ENCODE results near the gene ASTN2. TPM values are rescaled to one million over a fixed set of nuclear protein-coding genes. Genes with fewer than 3 reads are reported as not detected.

ASTN2 gene
- total RNA-seq, 1 donor from 2014 or later, result 13.6 TPM

DNA sequence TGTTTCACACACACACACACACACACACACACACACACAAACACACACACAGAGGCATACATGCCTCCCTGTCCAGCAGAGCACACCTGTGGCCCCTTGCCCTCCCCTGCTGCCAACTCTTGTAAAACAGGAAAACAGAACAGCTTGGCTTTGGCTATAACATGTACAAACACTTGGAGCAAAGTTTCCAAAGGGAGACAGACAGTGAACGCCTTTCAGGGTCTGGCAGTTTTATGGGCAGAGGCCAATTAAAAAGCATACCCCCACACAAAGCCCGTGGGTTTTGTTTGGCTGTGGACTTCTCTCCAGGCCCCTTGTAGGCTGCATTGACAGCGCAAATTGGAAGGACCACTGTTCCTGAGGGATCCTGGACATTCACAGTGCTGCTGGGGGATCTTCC lies 995.7 kb downstream of the ASTN2 start:
- DNase-seq (ENCODE audit: low read depth) (no peak), FAIRE-seq (no peak)
- Histone ChIP-seq H4K20me1 (ENCODE audit: insufficient read depth, low read length) (no peaks in the 10 kb centered on the region), H3K36me3 (ENCODE audit: insufficient read depth, low read length) (no peaks in the 10 kb centered on the region), H2AFZ (ENCODE audit: low read depth, low read length) (no peak overlapping the region), H3K4me2 (ENCODE audit: low read length) (no peak overlapping the region), H3K27ac (ENCODE audit: low read depth, low read length) (no peak overlapping the region), H3K4me3 (ENCODE audit: insufficient read depth, low read depth, low read length) (no peak overlapping the region), H3K9ac (ENCODE audit: low read length) (no peak overlapping the region), H3K4me1 (ENCODE audit: insufficient read depth, low read length) (no peaks in the 10 kb centered on the region), H3K27me3 (ENCODE audit: insufficient read depth, low read length) (no peaks in the 10 kb centered on the region), H3K79me2 (ENCODE audit: insufficient read depth, low read length) (no peaks in the 10 kb centered on the region), H3K9me3 (ENCODE audit: insufficient read depth, low read depth, low read length) (no peaks in the 10 kb centered on the region)
- Mint-ChIP-seq H3K4me1 (ENCODE audit: low read depth, unreplicated experiment) (peaks cover 9% of the 10 kb centered on the region), H3K9me3 (ENCODE audit: unreplicated experiment) (no peaks in the 10 kb centered on the region), H3K36me3 (ENCODE audit: low read depth, unreplicated experiment) (peaks cover 15% of the 10 kb centered on the region), H3K27ac (ENCODE audit: unreplicated experiment) (no peak overlapping the region), H3K27me3 (ENCODE audit: low read depth, unreplicated experiment) (no peaks in the 10 kb centered on the region), H3K4me3 (ENCODE audit: unreplicated experiment) (no peak overlapping the region)
- TF ChIP-seq, protein P1, sequence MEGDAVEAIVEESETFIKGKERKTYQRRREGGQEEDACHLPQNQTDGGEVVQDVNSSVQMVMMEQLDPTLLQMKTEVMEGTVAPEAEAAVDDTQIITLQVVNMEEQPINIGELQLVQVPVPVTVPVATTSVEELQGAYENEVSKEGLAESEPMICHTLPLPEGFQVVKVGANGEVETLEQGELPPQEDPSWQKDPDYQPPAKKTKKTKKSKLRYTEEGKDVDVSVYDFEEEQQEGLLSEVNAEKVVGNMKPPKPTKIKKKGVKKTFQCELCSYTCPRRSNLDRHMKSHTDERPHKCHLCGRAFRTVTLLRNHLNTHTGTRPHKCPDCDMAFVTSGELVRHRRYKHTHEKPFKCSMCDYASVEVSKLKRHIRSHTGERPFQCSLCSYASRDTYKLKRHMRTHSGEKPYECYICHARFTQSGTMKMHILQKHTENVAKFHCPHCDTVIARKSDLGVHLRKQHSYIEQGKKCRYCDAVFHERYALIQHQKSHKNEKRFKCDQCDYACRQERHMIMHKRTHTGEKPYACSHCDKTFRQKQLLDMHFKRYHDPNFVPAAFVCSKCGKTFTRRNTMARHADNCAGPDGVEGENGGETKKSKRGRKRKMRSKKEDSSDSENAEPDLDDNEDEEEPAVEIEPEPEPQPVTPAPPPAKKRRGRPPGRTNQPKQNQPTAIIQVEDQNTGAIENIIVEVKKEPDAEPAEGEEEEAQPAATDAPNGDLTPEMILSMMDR (IDR thresholded peaks at IDR 0.05; ENCODE audit: insufficient read depth, low read depth, low read length), result no peak
- no peak for TF ChIP-seq EZH2 (IDR thresholded peaks at IDR 0.05; ENCODE audit: insufficient read depth, low read length)

DNA sequence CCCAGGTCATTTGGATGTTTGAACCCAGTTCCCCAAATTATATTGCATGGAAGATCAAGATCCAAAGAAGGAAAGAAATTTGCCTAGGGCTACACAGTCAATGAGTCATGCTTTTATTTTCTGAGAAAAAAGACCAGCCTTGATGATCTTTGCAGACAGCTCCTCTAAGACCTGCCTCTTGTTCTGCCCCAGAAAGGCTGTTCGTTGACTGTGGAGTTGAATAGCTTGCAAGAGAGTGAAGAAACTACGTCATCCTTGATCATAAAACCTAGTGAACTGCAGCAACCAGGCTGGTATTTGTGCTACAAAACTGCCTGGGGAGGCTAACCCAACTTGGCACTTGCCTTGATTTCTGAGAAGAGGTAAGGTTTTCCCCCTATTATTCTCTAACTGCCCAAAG lies 997.4 kb downstream of the ASTN2 start:
- Histone ChIP-seq H3K4me3 (ENCODE audit: insufficient read depth, low read depth, low read length) (no peak overlapping the region), H2AFZ (ENCODE audit: low read depth, low read length) (no peak overlapping the region), H3K36me3 (ENCODE audit: insufficient read depth, low read length) (no peaks in the 10 kb centered on the region), H4K20me1 (ENCODE audit: insufficient read depth, low read length) (no peaks in the 10 kb centered on the region), H3K79me2 (ENCODE audit: insufficient read depth, low read length) (no peaks in the 10 kb centered on the region), H3K27ac (ENCODE audit: low read depth, low read length) (no peak overlapping the region), H3K9me3 (ENCODE audit: insufficient read depth, low read depth, low read length) (no peaks in the 10 kb centered on the region), H3K4me1 (ENCODE audit: insufficient read depth, low read length) (no peaks in the 10 kb centered on the region), H3K4me2 (ENCODE audit: low read length) (no peak overlapping the region), H3K9ac (ENCODE audit: low read length) (no peak overlapping the region), H3K27me3 (ENCODE audit: insufficient read depth, low read length) (no peaks in the 10 kb centered on the region)
- Mint-ChIP-seq H3K9me3 (ENCODE audit: unreplicated experiment) (no peaks in the 10 kb centered on the region), H3K27ac (ENCODE audit: unreplicated experiment) (no peak overlapping the region), H3K27me3 (ENCODE audit: low read depth, unreplicated experiment) (no peaks in the 10 kb centered on the region), H3K36me3 (ENCODE audit: low read depth, unreplicated experiment) (peaks cover 11% of the 10 kb centered on the region), H3K4me3 (ENCODE audit: unreplicated experiment) (no peak overlapping the region), H3K4me1 (ENCODE audit: low read depth, unreplicated experiment) (peaks cover 9% of the 10 kb centered on the region)
- FAIRE-seq (no peak), DNase-seq (ENCODE audit: low read depth) (no peak)
- no peak for TF ChIP-seq EZH2 (IDR thresholded peaks at IDR 0.05; ENCODE audit: insufficient read depth, low read length)
- TF ChIP-seq, protein P1 (IDR thresholded peaks at IDR 0.05; ENCODE audit: insufficient read depth, low read depth, low read length), result no peak

DNA sequence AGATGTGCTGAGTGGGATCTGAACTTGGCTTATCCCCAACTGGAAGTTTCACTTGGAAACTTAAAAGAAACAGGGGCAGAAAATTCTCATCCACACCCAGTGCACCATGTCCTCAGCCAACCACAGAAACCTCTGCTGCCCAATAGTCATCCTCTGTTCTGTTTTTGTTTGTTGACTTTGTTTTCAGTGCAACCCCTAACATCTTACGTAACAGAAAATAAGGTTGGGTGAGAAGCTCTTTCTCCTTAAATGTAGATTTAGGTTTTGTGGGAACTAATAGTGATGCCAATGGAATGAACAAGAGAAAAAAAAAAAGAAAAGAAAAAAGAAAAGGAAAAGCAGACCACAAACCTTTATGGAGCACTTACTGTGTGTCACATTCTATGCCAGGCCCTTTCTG lies 998.4 kb downstream of the ASTN2 start:
- no peak overlapping the region for H3K4me3 ChIP-seq (ENCODE audit: insufficient read depth, low read depth, low read length)
- TF ChIP-seq, protein P1 (IDR thresholded peaks at IDR 0.05; ENCODE audit: insufficient read depth, low read depth, low read length), result no peak
- TF ChIP-seq EZH2 (IDR thresholded peaks at IDR 0.05; ENCODE audit: insufficient read depth, low read length), result no peak
- H3K27me3 ChIP-seq (ENCODE audit: insufficient read depth, low read length), result no peaks in the 10 kb centered on the region
- H3K4me1 ChIP-seq (ENCODE audit: insufficient read depth, low read length), result no peaks in the 10 kb centered on the region
- Mint-ChIP-seq H3K27me3 (ENCODE audit: low read depth, unreplicated experiment) (no peaks in the 10 kb centered on the region), H3K36me3 (ENCODE audit: low read depth, unreplicated experiment) (peaks cover 11% of the 10 kb centered on the region), H3K4me1 (ENCODE audit: low read depth, unreplicated experiment) (peaks cover 9% of the 10 kb centered on the region), H3K9me3 (ENCODE audit: unreplicated experiment) (no peaks in the 10 kb centered on the region), H3K27ac (ENCODE audit: unreplicated experiment) (no peak overlapping the region), H3K4me3 (ENCODE audit: unreplicated experiment) (no peak overlapping the region)
- H3K79me2 ChIP-seq (ENCODE audit: insufficient read depth, low read length), result no peaks in the 10 kb centered on the region
- no peak overlapping the region for H3K4me2 ChIP-seq (ENCODE audit: low read length)
- H2AFZ ChIP-seq (ENCODE audit: low read depth, low read length), result no peak overlapping the region
- no peak for DNase-seq (ENCODE audit: low read depth)
- FAIRE-seq, result no peak
- H3K36me3 ChIP-seq (ENCODE audit: insufficient read depth, low read length), result no peaks in the 10 kb centered on the region
- H3K9me3 ChIP-seq (ENCODE audit: insufficient read depth, low read depth, low read length), result no peaks in the 10 kb centered on the region
- H4K20me1 ChIP-seq (ENCODE audit: insufficient read depth, low read length), result no peaks in the 10 kb centered on the region
- no peak overlapping the region for H3K9ac ChIP-seq (ENCODE audit: low read length)
- no peak overlapping the region for H3K27ac ChIP-seq (ENCODE audit: low read depth, low read length)
